HCT116 (cell line): ENCODE data around the gene ZSCAN29. TPM values are rescaled to one million over a fixed set of nuclear protein-coding genes. Genes with fewer than 3 reads are reported as not detected.
A peak's percentile ranks its signal among the peaks of the same experiment; 100 is the strongest.

ENCODE experiments used
- ATAC-seq: fragments of 200-7000 bp; cut with Tn5 transposase; 2 replicates; pipeline ENCODE4 v1.9.1; 2020; ENCODE audit warnings: mild to moderate bottlenecking, moderate library complexity
- BruUV-seq: library from RNA; stranded (reverse); fragments of 400-500 nt; replicated peaks from 2 replicates; lab custom pipeline; 2021; lab: Mats Ljungman, UMichigan
- CTCF ChIA-PET: fragments of 300-600 bp; sonication (Branson Sonifier 250); formaldehyde crosslinking; loops from one replicate; lab custom pipeline; 2021; ENCODE audit warnings: antibody characterized with exemption; lab: Charles Lee
- POLR2A ChIA-PET: fragments of 300-600, 350-600 bp; sonication (Branson Sonifier 250); formaldehyde crosslinking; loops from one replicate; lab custom pipeline; 2021; ENCODE audit warnings: antibody characterized with exemption; lab: Charles Lee
- RAD21 ChIA-PET, 2 experiments: fragments of 300-600 bp; sonication (Branson Sonifier 250); formaldehyde crosslinking; loops; one replicate each; lab custom pipeline; 2023; ENCODE audit warnings: low total read pairs in 2 of 2; ENCODE audit not compliant: uncharacterized antibody in 2 of 2, unreplicated experiment in 2 of 2, low non-redundant PET in 1 of 2; lab: Charles Lee
- DNase-seq: peaks from one replicate; pipeline ENCODE4 v3.0.0-alpha.2; 2010; ENCODE audit warnings: low read depth, low spot score
- H2AFZ ChIP-seq: fragments of 200-600 bp; shearing (Covaris generic), sonication (generic); 2 replicates; pipeline ENCODE4 v1.6.1; 2017; ENCODE audit warnings: low read depth, mixed run types, mixed read lengths, antibody characterized with exemption, low read length; ENCODE audit not compliant: poor library complexity, severe bottlenecking
- H3K27ac ChIP-seq: 2 replicates; pipeline ENCODE4 v1.5.1; 2012; ENCODE audit warnings: low read depth, low read length
- H3K27me3 ChIP-seq: fragments of 200-600 bp; sonication (generic); 2 replicates; pipeline ENCODE4 v1.6.1; 2016; ENCODE audit warnings: mixed run types, low read length, mixed read lengths; ENCODE audit not compliant: insufficient read depth
- H3K36me3 ChIP-seq, 2 experiments: fragments of 200-500 bp in 1 of 2; fragments of 200-600 bp in 1 of 2; sonication (Bioruptor generic) in 1 of 2; sonication (generic) in 1 of 2; 2 replicates each; pipeline versions ENCODE4 v1.5.1 to v1.6.1; 2014 to 2016; ENCODE audit warnings: low read length in 2 of 2, inconsistent platforms in 1 of 2, mixed read lengths in 1 of 2, mixed run types in 1 of 2; ENCODE audit not compliant: insufficient read depth in 2 of 2, control insufficient read depth in 1 of 2
- H3K4me1 ChIP-seq, 2 experiments: fragments of 200-600 bp in 1 of 2; sonication (generic) in 1 of 2; 2 replicates each; pipeline versions ENCODE4 v1.5.1 to v1.6.1; 2012 to 2017; ENCODE audit warnings: low read length in 2 of 2, inconsistent platforms in 1 of 2, mild to moderate bottlenecking in 1 of 2, mixed read lengths in 1 of 2, mixed run types in 1 of 2, moderate library complexity in 1 of 2; ENCODE audit not compliant: insufficient read depth in 2 of 2, control insufficient read depth in 1 of 2
- H3K4me2 ChIP-seq: fragments of 200-600 bp; sonication (generic); 2 replicates; pipeline ENCODE4 v1.6.1; 2017; ENCODE audit warnings: mixed run types, low read length, mixed read lengths
- H3K4me3 ChIP-seq, 2 experiments: fragments of 200-600 bp in 1 of 2; sonication (generic) in 1 of 2; replicated peaks in 1 of 2; 2 replicates each; pipeline ENCODE4 v1.5.1; 2011 to 2016; ENCODE audit warnings: low read length in 2 of 2, control low read depth in 1 of 2, low read depth in 1 of 2, mild to moderate bottlenecking in 1 of 2, mixed read lengths in 1 of 2, mixed run types in 1 of 2
- H3K79me2 ChIP-seq: fragments of 200-600 bp; sonication (generic); 2 replicates; pipeline ENCODE4 v1.6.1; 2017; ENCODE audit warnings: mild to moderate bottlenecking, mixed run types, low read length, moderate library complexity, mixed read lengths; ENCODE audit not compliant: insufficient read depth
- H3K9ac ChIP-seq: fragments of 200-600 bp; sonication (generic); 2 replicates; pipeline ENCODE4 v1.6.1; 2016; ENCODE audit warnings: low read length, mixed read lengths
- H3K9me2 ChIP-seq: fragments of 200-600 bp; sonication (generic), shearing (Covaris generic); 2 replicates; pipeline ENCODE4 v1.6.1; 2017; ENCODE audit warnings: mixed run types, mild to moderate bottlenecking, moderate library complexity; ENCODE audit not compliant: insufficient read depth
- H3K9me3 ChIP-seq, 2 experiments: fragments of 200-500 bp in 1 of 2; fragments of 200-600 bp in 1 of 2; sonication (Bioruptor generic) in 1 of 2; sonication (generic) in 1 of 2; 2 replicates each; pipeline ENCODE4 v1.6.1; 2014 to 2017; ENCODE audit warnings: low read length in 2 of 2, mixed read lengths in 2 of 2, inconsistent platforms in 1 of 2, low read depth in 1 of 2, mild to moderate bottlenecking in 1 of 2, mixed run types in 1 of 2, moderate library complexity in 1 of 2; ENCODE audit not compliant: control insufficient read depth in 1 of 2, insufficient read depth in 1 of 2
- H4K20me1 ChIP-seq: fragments of 200-600 bp; sonication (generic), shearing (Covaris generic); 2 replicates; pipeline ENCODE4 v1.6.1; 2017; ENCODE audit warnings: mixed run types, mild to moderate bottlenecking, moderate library complexity; ENCODE audit not compliant: insufficient read depth
- CBX3 ChIP-seq: IDR thresholded peaks from 2 replicates; pipeline ENCODE4 v1.6.1; 2012; ENCODE audit warnings: low read depth
- CEBPB ChIP-seq: IDR thresholded peaks from 2 replicates; pipeline ENCODE4 v1.6.1; 2012; ENCODE audit warnings: low read depth
- POLR2A ChIP-seq: IDR thresholded peaks from 2 replicates; pipeline ENCODE4 v1.7.0; 2011; ENCODE audit warnings: borderline replicate concordance; ENCODE audit not compliant: insufficient read depth, insufficient read length; ENCODE audit errors: extremely low read depth
- POLR2AphosphoS5 ChIP-seq: IDR thresholded peaks from 2 replicates; pipeline ENCODE4 v1.6.1; 2011; ENCODE audit warnings: mild to moderate bottlenecking, low read depth, low read length, moderate library complexity
- RAD21 ChIP-seq: IDR thresholded peaks from 2 replicates; pipeline ENCODE4 v1.6.1; 2012; ENCODE audit warnings: low read depth, mild to moderate bottlenecking
- REST ChIP-seq: IDR thresholded peaks from 2 replicates; pipeline ENCODE4 v1.6.1; 2012; ENCODE audit warnings: low read depth
- TCF7L2 ChIP-seq: IDR thresholded peaks from 2 replicates; pipeline ENCODE4 v1.7.0; 2011; ENCODE audit warnings: borderline replicate concordance, inconsistent platforms; ENCODE audit not compliant: insufficient read depth, insufficient read length; ENCODE audit errors: extremely low read depth
- YY1 ChIP-seq: IDR thresholded peaks from 2 replicates; pipeline ENCODE4 v1.6.1; 2011; ENCODE audit warnings: low read length, low read depth, moderate library complexity, mild to moderate bottlenecking; ENCODE audit not compliant: insufficient replicate concordance; ENCODE audit errors: extremely low read depth
- ZBTB33 ChIP-seq: IDR thresholded peaks from 2 replicates; pipeline ENCODE4 v1.6.1; 2011; ENCODE audit warnings: mild to moderate bottlenecking, low read length, moderate library complexity; ENCODE audit not compliant: insufficient replicate concordance; ENCODE audit errors: extremely low read depth
- ZFX ChIP-seq: fragments of 450-650 bp; IDR thresholded peaks from 2 replicates; pipeline ENCODE4 v1.6.1; 2017
- ZNF274 ChIP-seq: fragments of 200-500 bp; sonication (Bioruptor generic); IDR thresholded peaks from 2 replicates; pipeline ENCODE4 v1.6.1; 2014; ENCODE audit warnings: mild to moderate bottlenecking, low read depth, low read length, inconsistent platforms
- intact Hi-C: fragments of 100-400 bp; cut with micrococcal nuclease; formaldehyde crosslinking; loops from 2 replicates; pipeline ENCODE4 v1.10.0; 2022
- total RNA-seq: library from RNA; stranded (reverse); gene quantifications from one replicate; pipeline ENCODE4 v1.2.1, GENCODE V29; 2021; ENCODE audit not compliant: unreplicated experiment

The ZSCAN29 gene
- total RNA-seq, 1 experiment from 2014 or later: 27.3 TPM

- Histone ChIP-seq H3K36me3 (peaks cover 30 to 48% of the 10 kb centered on the region in 2 experiments), H3K9ac (no peak overlapping the region), H4K20me1 (no peaks in the 10 kb centered on the region), H3K27me3 (no peaks in the 10 kb centered on the region), H2AFZ (no peak overlapping the region), H3K4me3 (no peak overlapping the region), H3K4me2 (no peak overlapping the region), H3K9me2 (no peaks in the 10 kb centered on the region), H3K4me1 (no peaks in the 10 kb centered on the region), H3K27ac (no peak overlapping the region), H3K9me3 (peaks cover 23 to 24% of the 10 kb centered on the region in 2 experiments; a peak in 3 of 4 replicates), H3K79me2 (no peaks in the 10 kb centered on the region)
- no peak for TF ChIP-seq ZBTB33
- TF ChIP-seq CBX3: 0 out of 2 replicates have a peak, but pooled peaks have one; percentile 50
- TF ChIP-seq TCF7L2: no peak
- ChIA-PET POLR2A (interaction anchor here (1.0 kb wide), 1 partner anchor 10 kb away, joined by 3 read pairs; the partner anchor contains the start of genes TUBGCP4 and ZSCAN29), RAD21 (no interaction called here), CTCF (no interaction called here)
- TSS peak; percentile 21 for BruUV-seq
- intact Hi-C loops: no loop called here
- DNase-seq (no peak), ATAC-seq (no peak)
These were observed 9.4 kb downstream of the ZSCAN29 start for GRCh38 chr15:43361313-43361903.

GRCh38 chr15:43360821-43361220 is 10.0 kb downstream of the ZSCAN29 start:
- DNase-seq (no peak), ATAC-seq (no peak)
- Histone ChIP-seq H3K9ac (no peak overlapping the region), H3K9me3 (peaks cover 23 to 24% of the 10 kb centered on the region in 2 experiments; a peak in 3 of 4 replicates), H3K4me2 (no peak overlapping the region), H3K36me3 (peaks cover 28 to 42% of the 10 kb centered on the region in 2 experiments), H3K9me2 (no peaks in the 10 kb centered on the region), H3K27me3 (no peaks in the 10 kb centered on the region), H3K4me1 (no peaks in the 10 kb centered on the region), H3K27ac (no peak overlapping the region), H2AFZ (no peak overlapping the region), H3K79me2 (no peaks in the 10 kb centered on the region), H3K4me3 (no peak overlapping the region), H4K20me1 (no peaks in the 10 kb centered on the region)
- POLR2A ChIA-PET: no interaction called here
- RAD21 ChIA-PET: no interaction called here
- CTCF ChIA-PET: no interaction called here
- no TSS peak for BruUV-seq
- intact Hi-C loops: no loop called here
- TF ChIP-seq POLR2A: no peak
- TF ChIP-seq RAD21: no peak
- TF ChIP-seq ZNF274: no peak
- no peak for TF ChIP-seq POLR2AphosphoS5
- no peak for TF ChIP-seq REST
- no peak for TF ChIP-seq CEBPB
- no peak for TF ChIP-seq YY1
- TF ChIP-seq ZFX: no peak
